Mesenteric fat pad (tissue), 1 donor: ENCODE measurements around the gene NDUFC1. TPM values are rescaled to one million over a fixed set of nuclear protein-coding genes. Genes with fewer than 3 reads are reported as not detected.
"Not testable (repeated sequence)": the region's sequence is repeated elsewhere in the genome, so short reads cannot be mapped to it uniquely, and the experiment has no call there.

Experiments used
- DNase-seq: peaks from one replicate; pipeline ENCODE4 v3.0.0-alpha.2; 2020; ENCODE audit warnings: low spot score
- total RNA-seq: library from RNA; stranded (reverse); fragmentation: NEBNext Ultra II Directional; extraction: Animal tissue kit (Norgen Biotek cat#: 25700); gene quantifications from one replicate; pipeline ENCODE4 v1.2.1, GENCODE V29; 2021
- donor health status: DM: yes; HTN: yes; CAD: no.

NDUFC1 gene
- total RNA-seq, 1 donor from 2014 or later = 41.6 TPM

DNA sequence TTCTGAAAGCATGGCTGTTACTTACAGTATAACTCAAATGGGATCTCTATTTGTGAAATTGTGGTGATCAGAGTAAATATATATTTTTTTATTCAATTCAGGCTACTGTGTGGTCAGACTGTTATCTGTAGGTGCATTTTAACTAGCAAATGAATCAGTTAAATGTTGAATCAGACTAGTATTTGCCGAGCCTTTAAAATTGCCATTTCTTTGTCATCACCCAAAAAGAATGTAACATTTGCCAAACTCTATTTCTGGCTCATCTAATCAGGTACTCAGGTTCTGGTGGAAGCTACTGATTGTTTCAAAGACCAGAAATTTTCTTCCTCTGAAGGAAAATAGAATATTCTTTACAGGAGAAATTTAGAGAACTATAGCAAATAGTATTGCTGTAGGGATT is 2.7 kb downstream of the NDUFC1 start:
- DNase-seq = no peak

DNA sequence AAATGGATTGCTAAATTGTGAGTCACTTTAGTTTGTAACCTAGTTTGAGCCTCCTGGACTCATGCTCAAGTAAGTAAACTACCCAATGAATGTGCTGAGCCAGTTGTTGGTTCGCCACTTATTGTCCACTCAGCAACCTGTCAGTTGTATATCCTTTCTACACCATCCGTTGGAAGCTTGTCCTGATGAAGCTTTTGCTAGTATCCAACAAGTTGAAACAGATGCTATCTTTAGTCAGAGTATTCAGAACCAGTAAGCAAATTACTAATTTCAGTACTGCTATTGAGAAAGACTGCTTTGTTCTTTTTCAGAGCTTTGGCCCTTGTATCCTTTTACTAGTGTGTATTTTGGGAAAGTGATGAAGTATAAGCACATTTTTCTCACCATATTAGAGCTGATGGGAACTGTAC is 5.3 kb downstream of the NDUFC1 start:
- DNase-seq = no peak

GRCh38 chr4:139295942-139296299 is 6.4 kb downstream of the NDUFC1 start:
- DNase-seq = no peak

- DNase-seq = peak; percentile 99
These were observed 6.9 kb downstream of the NDUFC1 start for GRCh38 chr4:139295206-139295941.

DNA sequence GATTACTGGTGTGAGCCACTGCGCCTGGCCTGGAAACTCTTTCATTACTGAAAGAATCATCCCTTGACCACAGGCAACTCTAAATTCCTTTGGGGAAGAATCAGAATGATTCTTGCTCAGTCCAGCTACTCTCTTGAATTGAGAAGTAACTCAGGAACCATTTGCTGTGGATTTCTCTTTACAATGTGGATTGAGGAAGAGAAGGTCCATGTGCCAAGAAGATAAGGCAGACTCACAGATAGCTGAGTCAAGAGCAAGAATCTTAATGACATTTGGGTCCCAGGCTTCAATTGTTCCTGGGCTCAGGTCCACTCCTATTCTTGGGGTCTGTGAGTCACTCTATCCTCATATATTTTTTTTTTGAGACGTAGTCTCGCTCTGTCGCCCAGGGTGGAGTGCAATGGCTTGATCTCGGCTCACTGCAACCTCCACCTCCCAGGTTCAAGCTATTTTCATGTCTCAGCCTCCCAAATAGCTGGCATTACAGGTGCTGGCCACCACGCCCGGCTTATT is 16.0 kb downstream of the NDUFC1 start:
- no peak for DNase-seq

DNA sequence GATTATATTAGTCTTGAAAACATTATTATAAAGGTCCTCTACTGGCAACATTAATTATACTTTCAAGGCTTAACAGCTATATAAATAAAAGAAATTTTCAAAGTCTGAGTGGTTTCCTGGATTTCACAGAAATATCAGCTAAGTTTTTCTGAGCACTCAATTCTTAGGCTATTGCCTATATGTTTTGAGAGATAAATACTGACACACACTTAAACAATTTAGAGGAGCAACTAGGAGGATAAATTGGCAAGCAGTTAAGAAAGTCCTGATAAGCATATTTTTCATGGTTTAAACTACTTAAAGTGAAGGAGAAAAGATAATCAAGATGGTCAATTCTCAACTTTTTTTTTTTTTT is 19.6 kb downstream of the NDUFC1 start:
- no peak for DNase-seq

DNA sequence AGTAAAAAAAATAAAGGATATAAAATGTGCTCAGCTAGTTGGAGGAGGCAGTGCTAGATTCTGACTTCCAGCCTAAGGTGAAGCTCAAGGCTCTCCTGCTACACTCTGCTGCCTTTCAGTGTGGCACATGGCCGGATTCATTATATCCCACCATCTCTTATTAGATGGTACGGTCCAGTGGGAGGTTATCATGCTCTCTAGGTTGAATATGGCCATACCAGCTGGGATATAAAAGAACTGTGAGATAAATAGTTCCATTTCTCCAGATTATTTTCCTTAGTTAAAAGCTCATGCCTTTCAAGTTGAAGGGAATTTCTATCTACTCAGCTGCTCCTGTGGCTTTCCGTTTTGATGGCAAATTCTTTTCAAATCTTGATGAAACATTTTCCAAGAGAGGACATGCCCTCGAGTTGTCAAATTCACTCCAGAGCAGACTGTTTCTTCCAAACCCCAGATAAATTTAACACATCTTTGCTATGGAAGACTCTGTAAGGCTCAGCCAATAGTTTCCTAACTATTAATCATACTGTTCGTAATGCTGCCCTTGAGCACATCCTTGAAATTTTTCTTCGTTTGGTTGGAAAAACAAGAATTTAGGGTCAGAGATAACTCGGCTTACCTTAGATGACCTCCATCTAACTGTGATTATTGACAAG is 20.1 kb downstream of the NDUFC1 start:
- DNase-seq = no peak

GRCh38 chr4:139279760-139280620 is 22.3 kb downstream of the NDUFC1 start, which contains the start of gene MGARP:
MGARP (minus strand) TSS chr4:139280225; CDS start chr4:139280158, 67 bp downstream.
- no peak for DNase-seq

GRCh38 chr4:139278912-139279759 is 23.1 kb downstream of the NDUFC1 start:
- no peak for DNase-seq

- DNase-seq = no peak
These were observed 23.8 kb downstream of the NDUFC1 start for GRCh38 chr4:139278485-139278884.

DNA sequence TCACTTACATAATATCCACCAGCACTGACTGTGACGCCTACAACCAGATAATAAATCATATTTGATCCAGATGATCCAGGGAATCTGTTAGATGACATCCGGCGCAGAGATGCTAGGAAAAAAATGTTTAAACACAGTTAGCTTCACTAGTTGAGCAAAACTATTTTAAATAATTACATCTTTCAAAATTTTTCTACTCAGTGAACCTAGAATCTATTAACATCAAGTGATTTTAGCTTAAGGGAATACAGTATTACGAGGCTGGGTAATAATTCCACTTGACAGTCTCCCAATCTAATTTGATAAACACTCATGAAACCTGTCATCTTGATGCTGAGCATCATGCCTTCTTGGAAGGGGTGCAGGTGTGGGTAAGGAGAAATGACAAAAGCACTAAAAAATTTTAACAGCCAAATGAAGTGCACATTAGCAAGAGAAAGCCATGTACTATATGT is 27.0 kb downstream of the NDUFC1 start:
- DNase-seq = no peak

DNA sequence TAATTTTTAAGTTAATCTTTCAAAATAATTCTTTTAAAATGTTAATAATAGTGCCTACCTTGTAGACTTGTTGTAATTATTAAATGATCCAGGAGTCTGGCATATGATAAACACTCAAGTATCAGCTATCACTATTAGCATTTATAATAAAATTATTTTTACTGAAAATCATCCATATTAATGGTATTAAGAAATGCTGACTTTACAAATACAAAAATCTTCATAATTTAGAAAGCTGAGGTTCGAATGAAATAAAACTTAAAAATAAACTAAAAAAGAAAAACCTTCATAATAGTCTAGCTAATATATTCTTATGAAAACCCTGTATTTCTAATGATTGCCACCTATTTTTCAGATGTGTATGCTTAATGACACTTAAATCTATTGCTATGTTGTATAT is 27.5 kb downstream of the NDUFC1 start:
- DNase-seq = no peak

GRCh38 chr4:139273835-139274234 is 28.4 kb downstream of the NDUFC1 start:
- DNase-seq = no peak

DNA sequence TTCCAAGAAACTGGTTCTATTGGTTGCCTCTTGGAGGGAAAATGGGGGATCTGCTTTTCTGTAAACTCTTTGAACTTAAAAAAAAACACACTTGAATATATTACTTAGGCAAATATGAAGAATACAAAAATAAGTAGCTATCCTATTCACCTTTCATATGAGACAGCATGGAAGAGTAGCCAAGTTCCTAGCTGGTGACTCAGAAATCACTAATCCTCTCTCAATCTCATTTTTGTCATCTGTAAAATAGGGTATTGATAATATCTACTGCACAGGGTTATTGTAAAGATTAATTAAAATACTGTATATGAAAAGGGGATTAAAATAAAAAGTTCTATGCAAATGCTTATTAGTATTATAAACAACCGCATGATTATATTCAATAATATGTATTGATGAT is 35.0 kb downstream of the NDUFC1 start:
- no peak for DNase-seq

- DNase-seq = no peak
These were observed 35.6 kb downstream of the NDUFC1 start for GRCh38 chr4:139266583-139267257.

DNA sequence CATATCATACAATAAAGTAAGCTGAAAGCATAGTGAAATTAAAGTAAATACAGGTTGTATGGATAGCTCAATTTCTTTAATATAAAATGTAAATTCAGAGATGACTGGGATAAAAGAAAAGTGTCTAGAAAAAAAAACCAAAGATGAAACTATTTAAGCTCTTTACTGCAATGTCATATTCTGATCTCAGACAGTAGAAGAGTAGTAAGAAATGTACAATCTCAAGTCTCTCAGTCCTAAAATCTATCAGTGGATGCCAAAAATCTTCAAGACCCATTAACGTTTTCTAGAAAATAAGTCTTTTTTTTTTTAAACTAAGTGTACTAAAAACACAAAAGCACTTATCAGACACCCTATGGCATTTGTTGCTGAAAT is 36.1 kb downstream of the NDUFC1 start:
- no peak for DNase-seq

DNA sequence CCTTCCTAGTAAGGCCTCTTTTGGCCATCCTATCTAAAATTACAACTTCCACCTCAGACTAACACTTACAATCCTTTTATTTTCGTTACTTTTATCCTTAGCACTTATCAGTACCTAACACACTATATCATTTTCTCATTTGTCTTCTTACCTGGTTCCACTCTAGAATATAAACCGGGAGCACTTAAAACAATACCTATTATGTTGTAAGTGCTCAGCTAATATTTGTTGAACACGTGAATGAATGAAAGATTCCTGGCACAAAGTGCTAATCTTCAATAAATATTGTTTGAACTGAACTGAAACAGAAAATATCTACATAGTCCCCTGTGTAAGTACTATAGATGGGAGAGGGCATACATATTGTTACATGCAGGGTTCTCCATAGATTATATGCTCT is 36.6 kb downstream of the NDUFC1 start:
- no peak for DNase-seq

DNA sequence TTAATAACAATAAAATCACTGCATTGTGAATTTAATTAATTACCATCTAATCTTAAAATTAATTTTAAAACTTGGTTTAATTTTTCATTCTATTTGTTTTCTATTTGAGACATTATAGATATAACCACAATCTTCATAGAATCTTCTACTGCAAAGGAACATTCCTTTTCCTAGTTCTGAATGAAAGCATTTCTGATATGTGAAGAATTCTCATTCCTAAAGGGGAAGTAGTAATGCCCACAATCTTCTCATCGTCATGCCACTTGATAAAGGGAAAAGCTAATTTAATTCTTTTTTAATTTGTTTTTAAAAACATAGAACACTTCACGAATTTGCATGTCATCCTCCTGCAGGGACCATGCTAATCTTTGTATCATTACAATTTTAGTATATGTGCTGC is 45.9 kb downstream of the NDUFC1 start:
- DNase-seq = no peak

- not testable (repeated sequence) for DNase-seq
These were observed 46.7 kb downstream of the NDUFC1 start for GRCh38 chr4:139255581-139255980.

- no peak for DNase-seq
These were observed 48.6 kb downstream of the NDUFC1 start for GRCh38 chr4:139253713-139254112.
